GM18867 (cell line): Measurements from ENCODE around the gene UBE2K.
"Not testable (repeated sequence)": the region's sequence is repeated elsewhere in the genome, so short reads cannot be mapped to it uniquely, and the experiment has no call there.

ENCODE experiments used
- ATAC-seq: cut with Tn5 transposase; IDR thresholded peaks from one replicate; pipeline ENCODE4 v1.9.1; 2021; ENCODE audit warnings: mild to moderate bottlenecking, moderate library complexity; ENCODE audit not compliant: unreplicated experiment

The UBE2K gene

GRCh38 chr4:39697740-39698423 lies at the start of gene UBE2K:
Gene UBE2K, plus strand, starts transcription at chr4:39698136. Its CDS starts 192 bp downstream, at chr4:39698328.
- peak; percentile 91 for ATAC-seq

GRCh38 chr4:39648213-39648612 lies 49.7 kb upstream of the UBE2K start:
- ATAC-seq: no peak

GRCh38 chr4:39648827-39649558 lies 48.9 kb upstream of the UBE2K start:
- ATAC-seq: no peak

- no peak for ATAC-seq
These were observed 48.2 kb upstream of the UBE2K start for GRCh38 chr4:39649639-39650265.

- not testable (repeated sequence) for ATAC-seq
These were observed 46.4 kb upstream of the UBE2K start for GRCh38 chr4:39651586-39651985.

GRCh38 chr4:39655211-39655610 lies 42.7 kb upstream of the UBE2K start:
- ATAC-seq: no peak

- ATAC-seq: no peak
These were observed 42.1 kb upstream of the UBE2K start for GRCh38 chr4:39655876-39656275.

- ATAC-seq: not testable (repeated sequence)
These were observed 41.3 kb upstream of the UBE2K start for GRCh38 chr4:39656638-39657037.

GRCh38 chr4:39657465-39657864 lies 40.5 kb upstream of the UBE2K start:
- peak; percentile 72 for ATAC-seq

- ATAC-seq: no peak
These were observed 39.2 kb upstream of the UBE2K start for GRCh38 chr4:39658756-39659155.

GRCh38 chr4:39660045-39660444 lies 37.9 kb upstream of the UBE2K start:
- ATAC-seq: no peak

GRCh38 chr4:39660757-39661156 lies 37.2 kb upstream of the UBE2K start:
- no peak for ATAC-seq

- ATAC-seq: no peak
These were observed 35.3 kb upstream of the UBE2K start for GRCh38 chr4:39662683-39663082.

GRCh38 chr4:39664828-39665731 lies 32.9 kb upstream of the UBE2K start:
- ATAC-seq: no peak

GRCh38 chr4:39667706-39668105 lies 30.2 kb upstream of the UBE2K start:
- no peak for ATAC-seq

- ATAC-seq: no peak
These were observed 29.0 kb upstream of the UBE2K start for GRCh38 chr4:39668887-39669286.

- not testable (repeated sequence) for ATAC-seq
These were observed 27.6 kb upstream of the UBE2K start for GRCh38 chr4:39670296-39670695.

- ATAC-seq: not testable (repeated sequence)
These were observed 22.3 kb upstream of the UBE2K start for GRCh38 chr4:39675681-39676080.

GRCh38 chr4:39681003-39681402 lies 16.9 kb upstream of the UBE2K start:
- ATAC-seq: not testable (repeated sequence)

GRCh38 chr4:39682138-39682537 lies 15.8 kb upstream of the UBE2K start:
- ATAC-seq: peak; percentile 83

GRCh38 chr4:39685990-39686389 lies 11.9 kb upstream of the UBE2K start:
- no peak for ATAC-seq
